H7 (cell line): Measurements from ENCODE around the gene TLX3. TPM values are rescaled to one million over a fixed set of nuclear protein-coding genes. Genes with fewer than 3 reads are reported as not detected.
"Not testable (repeated sequence)": the region's sequence is repeated elsewhere in the genome, so short reads cannot be mapped to it uniquely, and the experiment has no call there.

Source experiments
- DNase-seq: peaks from one replicate; pipeline ENCODE4 v3.0.0; 2012
- H3K27me3 ChIP-seq: 2 replicates; pipeline ENCODE4 v1.6.0; 2011; ENCODE audit warnings: mild to moderate bottlenecking, low read length; ENCODE audit not compliant: control insufficient read depth, insufficient read depth
- H3K36me3 ChIP-seq: replicated peaks from 2 replicates; pipeline ENCODE4 v1.5.1; 2011; ENCODE audit warnings: low read length; ENCODE audit not compliant: control insufficient read depth, insufficient read depth
- H3K4me3 ChIP-seq: 2 replicates; pipeline ENCODE4 v1.5.1; 2011; ENCODE audit warnings: low read depth, mild to moderate bottlenecking, control low read depth, low read length, moderate library complexity; ENCODE audit not compliant: insufficient read depth
- total RNA-seq: library from RNA; depleted of rRNA; stranded (reverse); fragments of >200 nt; shearing (Covaris generic); gene quantifications from 2 replicates; pipeline ENCODE4 v1.2.3, GENCODE V29; 2014

TLX3 gene
- total RNA-seq, 1 experiment from 2014 or later: not detected

DNA sequence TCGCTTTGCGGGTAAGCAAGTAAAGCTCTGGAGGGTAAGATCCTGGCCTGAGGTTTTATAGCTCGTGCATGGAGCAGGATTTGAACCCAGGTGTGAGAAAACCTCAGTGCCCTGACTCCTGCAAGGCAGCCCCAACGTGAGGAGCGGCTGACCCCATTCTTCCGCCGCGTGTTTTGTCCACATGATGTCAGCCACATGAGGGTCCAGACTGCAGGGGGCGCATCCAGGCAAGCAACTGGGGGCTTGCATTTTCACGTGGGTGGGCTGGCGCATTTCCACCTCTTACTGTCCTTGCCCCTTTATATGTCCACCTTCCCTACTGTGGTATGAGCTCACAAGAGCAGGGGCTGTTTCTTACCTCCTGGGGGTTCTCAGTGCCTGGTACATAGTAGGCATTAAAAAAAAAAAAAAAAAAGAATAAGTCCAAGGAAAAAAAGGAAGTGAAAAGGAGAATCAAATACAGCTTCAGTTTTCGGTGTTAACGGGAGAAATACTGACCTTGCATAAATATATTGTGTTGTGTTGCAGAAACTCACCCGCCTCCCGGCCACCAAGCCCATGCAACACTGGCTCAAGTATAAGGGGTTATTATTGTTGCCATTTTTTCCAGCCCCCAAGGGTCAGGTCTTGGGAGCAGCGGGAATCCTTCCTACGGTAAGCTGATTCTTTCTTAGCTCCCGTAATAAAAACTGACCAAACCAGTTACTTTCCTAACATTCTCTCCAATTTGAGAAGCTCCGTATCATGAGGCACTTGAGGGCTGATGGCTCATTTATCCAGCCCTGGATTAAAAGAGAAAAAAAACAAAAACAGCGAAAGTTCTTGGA lies 15.0 kb downstream of the TLX3 start:
- DNase-seq: no peak
- no peak overlapping the region for H3K4me3 ChIP-seq
- H3K36me3 ChIP-seq: no peaks in the 10 kb centered on the region
- H3K27me3 ChIP-seq: peaks cover 42% of the 10 kb centered on the region

DNA sequence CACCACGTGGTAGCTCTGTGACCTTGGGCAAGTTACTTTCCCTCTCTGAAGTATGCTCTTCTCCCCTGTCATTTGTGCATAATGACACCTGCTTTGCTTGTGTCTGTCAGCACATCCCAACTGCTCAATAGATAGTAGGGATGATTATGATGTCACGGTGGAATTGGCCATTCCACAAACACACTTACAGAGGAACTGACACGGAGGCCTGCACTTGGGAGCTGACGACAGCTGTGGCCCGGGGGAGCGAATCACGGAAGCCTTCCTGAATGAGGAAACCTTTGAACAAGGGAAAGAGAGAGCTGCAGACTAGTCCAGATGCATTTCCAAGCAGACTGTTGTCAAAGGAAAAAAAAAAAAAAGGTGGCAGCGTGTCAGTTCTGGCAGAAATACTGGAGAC lies 21.0 kb downstream of the TLX3 start:
- Histone ChIP-seq H3K4me3 (no peak overlapping the region), H3K36me3 (no peaks in the 10 kb centered on the region), H3K27me3 (peaks cover 6% of the 10 kb centered on the region)
- DNase-seq: no peak

DNA sequence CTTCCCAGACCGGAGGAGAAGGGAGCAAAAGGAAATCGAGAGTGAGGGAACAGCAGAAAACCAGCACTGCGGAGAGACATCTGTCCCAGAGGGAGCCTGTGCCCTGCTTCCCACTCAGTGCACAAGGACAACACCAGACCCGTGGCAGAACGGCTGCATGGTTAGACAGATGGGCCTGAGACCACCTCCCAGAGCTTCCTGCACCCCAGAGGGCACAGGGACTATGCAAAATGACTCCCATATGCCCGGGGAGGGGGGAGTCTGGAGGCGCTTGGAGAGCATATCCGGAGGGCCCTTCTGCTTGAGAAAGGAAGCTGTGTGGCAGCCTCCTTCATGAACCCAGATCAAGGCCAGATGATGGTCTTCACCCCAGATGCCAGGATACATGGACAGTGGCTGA lies 26.6 kb downstream of the TLX3 start:
- Histone ChIP-seq H3K4me3 (no peak overlapping the region), H3K27me3 (peaks cover 7% of the 10 kb centered on the region), H3K36me3 (no peaks in the 10 kb centered on the region)
- DNase-seq: no peak

DNA sequence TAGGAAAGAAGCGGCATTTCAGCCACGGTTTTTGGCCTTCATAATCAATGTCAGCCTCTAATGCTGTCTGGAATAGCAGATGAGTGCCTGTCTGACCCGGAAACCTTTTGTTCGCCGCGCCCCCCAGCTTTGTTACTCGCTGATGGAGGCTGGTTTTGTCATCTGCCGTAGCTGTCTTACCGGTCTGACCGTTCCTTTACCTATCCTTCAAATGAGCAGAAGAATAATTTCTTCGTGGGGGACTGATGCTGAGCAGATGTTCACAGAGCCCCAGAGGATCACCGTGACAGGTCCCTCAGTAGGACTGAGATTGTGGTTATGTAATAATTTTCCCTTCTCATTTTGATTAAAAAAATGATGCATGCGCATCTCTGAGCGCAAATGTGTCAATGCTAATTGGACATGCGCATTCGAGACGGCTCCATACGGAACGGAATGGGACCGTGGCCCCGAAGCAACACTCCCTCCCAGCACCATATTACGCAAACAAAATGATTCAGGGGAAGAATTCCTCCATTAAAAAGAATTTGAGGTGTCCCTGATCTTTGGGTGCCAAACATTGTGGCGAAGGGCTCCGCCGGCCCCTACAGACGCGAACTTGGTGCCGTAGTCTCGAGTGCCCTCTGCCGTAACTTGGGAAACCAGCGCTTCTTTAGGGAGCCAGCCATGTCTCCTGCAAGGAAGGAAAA lies 27.6 kb downstream of the TLX3 start:
- Histone ChIP-seq H3K27me3 (peaks cover 7% of the 10 kb centered on the region), H3K36me3 (no peaks in the 10 kb centered on the region), H3K4me3 (no peak overlapping the region)
- DNase-seq: peak; percentile 64

DNA sequence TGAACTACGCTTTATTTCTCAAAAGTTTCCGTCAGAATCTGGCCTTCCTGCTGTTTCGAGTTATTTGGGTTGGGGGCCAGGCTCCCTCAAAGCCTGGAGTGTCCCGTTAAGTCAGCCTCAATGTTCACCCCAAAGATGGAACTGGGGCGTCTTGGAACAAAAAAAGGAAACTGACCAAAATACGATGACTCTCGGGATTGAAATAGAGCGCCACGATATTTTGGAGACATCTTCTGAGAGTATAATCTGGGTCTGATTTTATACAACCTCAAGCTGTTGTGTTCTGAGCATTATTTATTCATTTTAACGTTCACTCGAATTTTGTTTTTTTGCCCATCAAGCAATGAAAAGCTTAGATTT lies 28.1 kb downstream of the TLX3 start:
- Histone ChIP-seq H3K4me3 (no peak overlapping the region), H3K36me3 (no peaks in the 10 kb centered on the region), H3K27me3 (peaks cover 7% of the 10 kb centered on the region)
- DNase-seq: no peak

DNA sequence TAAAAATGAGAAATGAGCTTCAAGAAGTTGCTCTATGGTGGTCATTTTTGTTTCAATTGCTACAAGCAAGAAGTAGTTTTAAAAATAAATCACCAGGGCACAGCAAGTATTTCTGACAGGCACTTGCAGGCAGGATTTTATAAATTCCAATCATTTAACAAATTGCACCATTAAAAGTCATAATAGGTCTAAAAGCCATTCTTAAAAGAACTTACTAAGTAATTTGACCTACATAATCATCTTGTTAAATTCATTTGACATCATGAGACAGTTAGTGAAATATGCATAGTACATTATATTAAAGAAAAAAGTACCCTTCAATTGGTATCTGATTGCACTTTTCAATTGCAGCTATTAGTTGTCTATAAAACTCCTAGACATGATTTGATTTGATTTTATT lies 31.0 kb downstream of the TLX3 start:
- Histone ChIP-seq H3K36me3 (no peaks in the 10 kb centered on the region), H3K4me3 (no peak overlapping the region), H3K27me3 (peaks cover 7% of the 10 kb centered on the region)
- no peak for DNase-seq

DNA sequence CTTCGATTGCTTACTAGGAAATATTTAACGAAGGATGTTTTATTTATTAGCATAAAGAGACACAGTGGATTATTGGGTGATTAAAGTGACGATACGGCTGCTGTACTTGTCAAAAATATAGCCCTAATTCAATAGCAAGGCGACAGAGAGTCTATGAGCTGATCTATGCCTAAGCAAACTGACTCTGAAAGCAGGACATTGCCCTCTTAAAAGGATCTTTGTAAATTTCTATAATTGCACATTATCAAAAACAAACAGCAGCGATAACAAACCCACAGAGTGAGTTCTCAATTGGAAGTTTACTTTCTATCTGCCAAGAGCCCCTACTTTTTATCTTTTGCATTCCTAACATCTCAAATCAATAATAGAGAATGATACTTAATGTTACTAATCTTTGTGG lies 31.4 kb downstream of the TLX3 start:
- DNase-seq: no peak
- Histone ChIP-seq H3K36me3 (no peaks in the 10 kb centered on the region), H3K27me3 (peaks cover 7% of the 10 kb centered on the region), H3K4me3 (no peak overlapping the region)

DNA sequence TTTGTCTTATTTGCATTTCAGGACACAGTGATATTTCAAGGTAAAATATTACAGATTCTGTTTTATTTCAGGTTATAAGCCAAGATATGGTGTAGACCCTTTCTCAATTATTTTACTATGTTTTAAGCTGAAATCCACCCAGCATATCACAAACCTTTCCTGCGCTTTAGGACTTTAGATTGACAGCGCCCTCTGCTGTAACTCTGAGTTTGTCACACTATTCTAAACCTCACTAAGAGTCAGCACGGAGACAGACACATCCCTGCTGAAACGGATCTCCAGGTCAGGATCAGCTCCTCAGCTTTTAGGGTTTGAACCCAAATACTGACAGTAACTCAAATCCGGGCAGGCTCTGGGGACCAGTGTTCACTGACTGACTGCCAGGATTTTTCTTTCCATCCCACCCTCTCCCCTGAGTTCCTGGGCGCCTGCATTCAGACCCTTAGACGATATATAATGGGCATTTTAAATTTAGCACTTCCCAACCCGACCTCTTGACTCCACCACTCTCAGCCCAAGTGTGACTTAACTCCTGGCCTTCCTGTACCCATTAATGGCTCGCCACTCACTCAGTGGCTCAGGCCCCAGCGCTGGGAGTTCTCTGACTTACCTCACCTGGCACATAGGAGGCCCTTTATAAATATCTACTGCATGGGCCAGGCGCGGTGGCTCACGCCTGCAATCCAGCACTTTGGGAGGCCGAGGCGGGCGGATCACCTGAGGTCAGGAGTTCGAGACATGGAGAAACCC lies 33.5 kb downstream of the TLX3 start:
- peak; percentile 81 for DNase-seq
- H3K36me3 ChIP-seq: no peaks in the 10 kb centered on the region
- H3K4me3 ChIP-seq: no peak overlapping the region
- no peaks in the 10 kb centered on the region for H3K27me3 ChIP-seq

DNA sequence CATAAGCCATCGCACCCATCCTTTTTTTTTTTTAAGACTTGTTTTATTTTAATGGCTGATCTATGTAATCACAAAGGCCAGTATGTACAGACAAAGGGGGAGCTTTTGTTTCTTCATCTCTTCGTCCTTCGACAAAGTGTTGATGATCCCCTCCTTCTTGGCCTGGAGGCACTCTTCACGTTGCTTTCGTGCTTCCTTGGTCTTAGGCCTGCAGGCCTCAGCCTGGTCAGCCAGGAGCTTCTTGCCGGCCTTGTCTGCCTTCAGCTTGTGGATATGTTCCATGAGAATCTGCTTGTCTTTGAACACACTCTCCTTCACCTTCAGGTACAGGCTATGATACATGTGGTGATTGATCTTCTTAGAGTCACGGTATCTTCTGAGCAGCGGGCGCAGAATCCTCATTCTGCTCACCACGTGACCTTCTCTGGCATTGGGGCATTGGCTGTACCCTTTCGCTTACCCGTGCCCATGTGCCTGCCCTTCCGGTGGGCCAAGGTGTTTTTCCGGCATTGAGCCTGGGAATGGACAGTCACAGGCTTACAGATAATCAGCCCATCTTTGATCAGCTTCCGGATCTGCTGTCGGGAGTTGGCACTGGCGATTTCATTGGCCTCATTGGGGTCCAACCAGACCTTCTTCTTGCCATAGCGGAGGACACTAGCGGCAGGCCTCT lies 36.0 kb downstream of the TLX3 start:
- Histone ChIP-seq H3K27me3 (no peaks in the 10 kb centered on the region), H3K4me3 (no peak overlapping the region), H3K36me3 (no peaks in the 10 kb centered on the region)
- no peak for DNase-seq

DNA sequence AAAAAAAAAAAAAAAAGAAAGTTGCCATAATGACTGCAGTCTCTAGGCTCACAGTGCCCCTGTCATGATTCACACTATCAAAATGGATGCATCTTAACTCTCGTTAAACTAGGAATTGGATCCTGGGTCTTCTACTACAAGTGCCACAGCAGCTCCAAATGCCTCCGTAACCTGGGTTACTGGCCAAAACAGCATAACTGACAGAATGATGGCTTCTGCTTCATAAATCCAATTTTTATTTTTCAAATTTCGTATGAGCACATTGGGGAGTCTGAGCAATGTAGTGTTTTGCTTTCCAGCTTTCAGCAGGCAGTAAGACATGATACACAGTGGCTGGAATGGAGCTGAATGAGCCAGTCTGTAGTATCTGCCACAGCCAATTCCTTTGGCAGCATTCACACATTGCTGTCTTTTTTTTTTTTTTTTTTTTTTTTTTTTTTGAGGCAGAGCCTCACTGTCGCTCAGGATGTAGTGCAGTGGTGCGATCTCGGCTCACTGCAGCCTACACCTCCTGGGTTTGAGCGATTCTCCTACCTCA lies 42.6 kb downstream of the TLX3 start:
- Histone ChIP-seq H3K27me3 (no peaks in the 10 kb centered on the region), H3K4me3 (no peak overlapping the region), H3K36me3 (no peaks in the 10 kb centered on the region)
- no peak for DNase-seq

DNA sequence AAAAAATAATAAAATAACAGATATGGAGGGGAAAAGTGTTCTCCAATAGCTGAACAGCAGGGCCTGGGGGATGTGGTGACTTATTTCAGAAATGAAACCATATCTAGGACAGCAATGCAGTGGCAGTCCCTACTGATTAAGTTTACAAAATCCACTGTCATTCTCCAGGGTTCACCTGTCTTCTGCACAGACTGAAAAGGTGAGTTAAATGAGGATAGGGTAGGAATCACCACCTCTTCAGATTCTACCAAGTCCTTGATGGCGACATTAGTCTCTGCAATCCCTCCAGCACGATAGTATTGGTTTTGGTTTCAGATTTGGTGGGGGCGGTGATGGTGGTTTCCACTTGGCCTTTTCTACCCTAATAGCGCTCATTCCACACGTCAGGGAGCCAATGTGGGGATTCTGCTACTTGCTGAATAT lies 46.3 kb downstream of the TLX3 start:
- H3K4me3 ChIP-seq: no peak overlapping the region
- no peak for DNase-seq
- no peaks in the 10 kb centered on the region for H3K36me3 ChIP-seq
- no peaks in the 10 kb centered on the region for H3K27me3 ChIP-seq

DNA sequence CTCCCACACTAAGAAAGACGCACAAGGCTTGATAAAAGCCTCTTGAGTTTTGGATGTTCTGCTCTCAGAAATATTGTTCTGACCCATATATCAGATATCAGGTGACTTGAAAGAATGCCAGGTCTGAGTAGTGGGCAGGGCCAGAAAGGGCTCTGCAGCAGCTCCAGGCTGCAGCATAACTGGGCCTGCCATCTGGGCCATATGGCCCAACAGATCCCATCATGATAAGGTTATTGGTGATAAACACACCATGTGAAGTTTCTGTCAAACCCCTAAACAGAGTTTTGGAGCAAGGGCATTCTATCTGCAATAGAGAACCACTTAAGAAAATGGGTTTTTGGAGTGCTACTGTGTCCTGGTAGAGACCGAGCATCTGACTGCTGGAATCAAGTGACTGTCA lies 48.8 kb downstream of the TLX3 start:
- H3K4me3 ChIP-seq: no peak overlapping the region
- H3K27me3 ChIP-seq: no peaks in the 10 kb centered on the region
- H3K36me3 ChIP-seq: no peaks in the 10 kb centered on the region
- DNase-seq: no peak

DNA sequence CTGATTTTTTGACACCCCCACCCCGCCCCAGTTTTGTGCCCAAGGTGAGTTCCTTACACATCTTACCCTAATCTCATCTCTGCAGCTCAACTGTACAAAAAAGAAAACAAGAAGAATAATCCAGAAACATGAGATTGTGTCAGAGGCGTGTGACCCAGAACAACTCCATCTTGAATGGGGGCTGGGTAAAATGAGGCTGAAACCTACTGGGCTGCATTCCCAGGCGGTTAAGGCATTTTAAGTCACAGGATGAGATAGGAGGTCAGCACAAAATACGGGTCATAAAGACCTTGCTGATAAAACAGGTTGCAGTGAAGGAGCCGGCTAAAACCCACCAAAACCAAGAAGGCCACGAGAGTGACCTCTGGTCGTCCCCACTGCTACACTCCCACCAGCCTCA lies 52.1 kb downstream of the TLX3 start:
- H3K36me3 ChIP-seq, H3K27me3 ChIP-seq, DNase-seq, H3K4me3 ChIP-seq: not testable (repeated sequence)
